Measurements from ENCODE around the gene RAP1GAP.

Gene RAP1GAP

GRCh38 chr1:21589618-21590017 is 79.5 kb downstream of the RAP1GAP start:
- no peak for DNase-seq

GRCh38 chr1:21587602-21587953 is 81.6 kb downstream of the RAP1GAP start:
- DNase-seq, result no peak

- no peak for DNase-seq
Observed at GRCh38 chr1:21586846-21587601, 82.1 kb downstream of the RAP1GAP start.

- DNase-seq, result no peak
Observed at GRCh38 chr1:21586222-21586621, 82.9 kb downstream of the RAP1GAP start.

GRCh38 chr1:21585037-21585436 is 84.1 kb downstream of the RAP1GAP start:
- no peak for DNase-seq

GRCh38 chr1:21584096-21584495 is 85.1 kb downstream of the RAP1GAP start:
- DNase-seq, result no peak

- DNase-seq, result no peak
Observed at GRCh38 chr1:21579791-21580190, 89.4 kb downstream of the RAP1GAP start.

GRCh38 chr1:21577933-21578332 is 91.2 kb downstream of the RAP1GAP start:
- DNase-seq, result no peak

GRCh38 chr1:21577324-21577723 is 91.8 kb downstream of the RAP1GAP start:
- no peak for DNase-seq

- DNase-seq, result no peak
Observed at GRCh38 chr1:21576798-21577187, 92.4 kb downstream of the RAP1GAP start.

- DNase-seq, result no peak
Observed at GRCh38 chr1:21576031-21576797, 92.9 kb downstream of the RAP1GAP start.

- no peak for DNase-seq
Observed at GRCh38 chr1:21575351-21575942, 93.7 kb downstream of the RAP1GAP start.

GRCh38 chr1:21574466-21575151 is 94.5 kb downstream of the RAP1GAP start:
- no peak for DNase-seq

- no peak for DNase-seq
Observed at GRCh38 chr1:21573971-21574465, 95.1 kb downstream of the RAP1GAP start.

- DNase-seq, result no peak
Observed at GRCh38 chr1:21573475-21573874, 95.7 kb downstream of the RAP1GAP start.

- DNase-seq, result no peak
Observed at GRCh38 chr1:21572735-21573277, 96.4 kb downstream of the RAP1GAP start.

GRCh38 chr1:21572221-21572620 is 96.9 kb downstream of the RAP1GAP start:
- DNase-seq, result no peak

GRCh38 chr1:21570885-21571284 is 98.3 kb downstream of the RAP1GAP start:
- no peak for DNase-seq

- DNase-seq, result no peak
Observed at GRCh38 chr1:21570528-21570875, 98.7 kb downstream of the RAP1GAP start.

- no peak for DNase-seq
Observed at GRCh38 chr1:21569820-21570527, 99.2 kb downstream of the RAP1GAP start.

- DNase-seq, result no peak
Observed at GRCh38 chr1:21568809-21569385, 100.3 kb downstream of the RAP1GAP start.

Data from stimulated activated CD4-positive, alpha-beta T cell treated with anti-CD3 and anti-CD28 coated beads, Interleukin-12 subunit alpha, Interleukin-12 subunit beta, amount 100 ng/mL, for 4 hours (primary cell).